Kidney capillary endothelial cell (primary cell): ENCODE data around the gene PHLDB3.

Experiments used
- DNase-seq: peaks from one replicate; pipeline ENCODE4 v3.0.0-alpha.2; 2018; ENCODE audit warnings: low spot score

Gene PHLDB3

GRCh38 chr19:43498233-43498842, 6.2 kb downstream of the PHLDB3 start:
- no peak for DNase-seq

DNA sequence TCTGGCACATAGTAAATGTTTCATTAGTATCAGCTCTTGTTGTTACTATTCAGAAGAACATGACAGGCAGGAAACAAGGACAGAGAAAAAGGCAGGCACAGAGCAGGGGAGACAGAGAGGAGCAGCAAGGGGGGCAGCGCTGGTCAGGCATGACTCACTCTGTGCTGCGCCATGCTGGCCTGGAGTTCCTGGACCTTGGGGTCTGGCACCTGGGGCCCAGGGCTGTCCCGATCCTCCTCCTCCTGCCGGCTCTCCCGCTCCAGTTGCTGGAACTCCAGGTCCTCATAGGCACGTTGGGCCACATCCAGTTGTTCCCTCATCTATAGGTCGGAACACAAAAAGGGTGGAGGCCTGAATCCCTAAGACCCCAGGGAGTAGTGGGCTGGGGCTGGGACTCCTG, 7.6 kb downstream of the PHLDB3 start:
- DNase-seq: no peak

DNA sequence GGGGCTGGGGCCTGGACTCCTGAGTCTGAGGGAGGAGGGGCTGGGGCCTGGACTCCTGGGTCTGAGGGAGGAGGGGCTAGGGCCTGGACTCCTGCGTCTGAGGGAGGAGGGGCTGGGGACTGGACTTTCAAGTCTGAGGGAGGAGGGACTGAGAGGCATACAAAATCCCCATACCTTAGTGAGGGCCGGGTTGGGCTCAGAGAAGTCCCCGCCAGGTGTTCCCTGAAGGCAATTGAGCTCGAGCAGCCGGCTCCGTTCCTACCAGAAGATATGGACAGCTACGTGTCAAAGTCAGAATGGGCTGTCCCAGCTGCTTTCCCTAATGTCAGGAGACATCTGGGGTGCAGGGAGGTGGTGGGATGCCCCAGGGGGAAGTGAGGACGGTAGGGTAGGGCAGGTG, 9.5 kb downstream of the PHLDB3 start:
- no peak for DNase-seq

DNA sequence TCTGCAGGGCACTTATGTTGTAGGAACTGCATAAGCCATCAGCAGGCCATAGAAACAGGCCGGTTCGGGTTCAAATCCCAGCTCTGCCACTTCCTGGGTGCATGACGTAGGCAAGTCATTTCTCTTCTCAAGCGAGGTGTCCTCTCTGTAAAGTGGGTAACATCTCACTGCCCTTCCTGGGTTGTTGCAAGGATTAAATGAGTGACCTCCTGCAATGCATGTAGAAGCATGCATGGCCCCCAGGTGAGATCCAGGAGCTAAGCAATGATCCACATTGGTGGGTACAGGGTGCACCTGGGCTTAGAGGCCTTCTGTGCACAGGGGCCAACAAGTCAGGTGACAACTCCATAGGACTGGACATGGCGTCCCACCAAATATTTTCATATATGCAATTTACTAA, 13.8 kb downstream of the PHLDB3 start:
- no peak for DNase-seq

DNA sequence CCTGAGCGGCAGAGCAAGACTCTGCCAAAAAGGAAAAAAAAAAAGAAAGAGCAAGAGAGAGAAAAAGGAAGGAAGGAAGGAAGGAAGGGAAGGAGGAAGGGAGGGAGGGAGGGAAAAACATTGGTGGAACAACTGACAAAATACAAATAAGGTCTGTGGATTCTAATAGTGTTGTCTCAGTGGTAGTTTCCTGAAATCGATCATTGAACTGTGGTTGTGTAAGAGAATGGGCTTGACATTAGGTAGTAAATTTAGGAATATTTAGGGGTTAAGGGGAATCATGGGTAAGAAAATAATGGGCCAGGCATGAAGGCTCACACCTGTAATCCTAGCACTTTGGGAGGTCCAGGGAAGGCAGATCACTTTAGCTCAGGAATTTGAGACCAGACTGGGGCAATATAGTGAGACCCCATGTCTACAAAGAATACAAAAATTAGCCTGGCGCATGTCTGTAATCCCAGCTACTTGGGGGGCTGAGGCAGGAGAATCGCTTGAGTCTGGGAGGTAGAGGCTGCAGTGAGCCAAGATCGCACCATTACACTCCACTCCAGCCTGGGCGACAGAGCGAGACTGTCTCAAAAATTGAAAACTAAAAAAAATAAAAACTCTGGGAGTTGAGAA, 14.5 kb downstream of the PHLDB3 start:
- no peak for DNase-seq

GRCh38 chr19:43489310-43489709, 15.2 kb downstream of the PHLDB3 start:
- DNase-seq: no peak

- DNase-seq: no peak
Measured at GRCh38 chr19:43488179-43488578, 16.4 kb downstream of the PHLDB3 start.

GRCh38 chr19:43486412-43486811, 18.1 kb downstream of the PHLDB3 start:
- DNase-seq: no peak

GRCh38 chr19:43485951-43486350, 18.6 kb downstream of the PHLDB3 start:
- no peak for DNase-seq

DNA sequence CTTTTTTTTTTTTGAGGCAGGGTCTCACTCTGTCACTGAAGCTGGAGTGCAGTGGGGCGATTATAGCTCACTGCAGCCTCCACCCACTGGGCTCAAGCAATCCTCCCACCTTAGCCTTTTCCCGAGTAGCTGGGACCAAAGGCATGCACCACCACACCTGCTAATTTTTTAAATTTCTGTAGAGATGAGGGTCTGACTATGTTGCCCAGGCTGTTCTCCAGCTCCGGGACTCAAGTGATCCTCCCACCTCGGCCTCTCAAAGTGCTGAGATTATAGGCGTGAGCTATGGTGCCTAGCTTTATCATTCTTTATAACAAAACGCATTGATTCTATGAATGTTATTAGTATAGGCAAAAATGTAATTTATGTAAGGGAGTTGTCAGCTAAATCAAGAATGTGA, 21.3 kb downstream of the PHLDB3 start:
- DNase-seq: no peak

GRCh38 chr19:43482193-43482592, 22.4 kb downstream of the PHLDB3 start:
- DNase-seq: no peak

- no peak for DNase-seq
Measured at GRCh38 chr19:43481701-43482100, 22.8 kb downstream of the PHLDB3 start.

GRCh38 chr19:43480574-43480973, 24.0 kb downstream of the PHLDB3 start:
- DNase-seq: no peak

- no peak for DNase-seq
Measured at GRCh38 chr19:43479961-43480561, 24.5 kb downstream of the PHLDB3 start.

DNA sequence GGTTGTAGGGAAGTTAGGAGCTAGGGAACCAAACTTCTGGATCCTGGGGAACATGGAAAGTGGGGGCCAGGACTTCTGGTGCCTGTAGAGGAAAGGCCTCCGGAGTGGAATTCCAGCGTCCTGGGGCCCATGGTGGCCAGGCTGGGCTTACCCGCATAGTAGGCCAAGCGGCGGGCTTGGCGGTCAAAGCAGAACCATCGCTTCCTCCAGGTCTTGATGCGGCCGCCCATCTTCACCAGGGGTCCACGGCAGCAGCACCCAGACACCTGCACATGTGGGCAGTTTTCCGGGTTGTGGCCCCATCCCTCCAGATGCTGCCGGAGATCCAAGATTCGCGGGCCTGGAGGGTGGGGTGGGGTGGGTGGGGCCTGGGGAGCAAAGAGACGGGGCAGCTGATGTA, 25.3 kb downstream of the PHLDB3 start:
- DNase-seq: no peak

DNA sequence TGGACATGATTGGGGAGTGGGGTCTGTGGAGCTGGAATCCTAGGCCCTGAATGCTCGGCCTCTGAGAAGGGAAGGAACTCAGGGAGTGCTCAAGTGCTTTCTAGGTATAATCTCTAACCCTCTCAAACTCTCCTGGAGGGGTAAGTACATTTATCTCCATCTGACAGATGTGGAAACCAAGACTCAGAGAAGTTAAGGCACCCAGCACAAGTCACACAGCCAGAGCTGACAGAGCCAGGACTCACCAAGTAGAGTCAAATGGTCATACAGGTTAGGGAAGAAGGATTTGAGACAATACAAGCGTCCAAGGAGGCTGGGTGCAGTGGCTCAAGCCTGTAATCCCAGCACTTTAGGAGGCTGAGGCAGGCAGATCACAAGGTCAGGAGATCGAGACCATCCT, 26.2 kb downstream of the PHLDB3 start:
- no peak for DNase-seq

- DNase-seq: no peak
Measured at GRCh38 chr19:43476606-43477005, 27.9 kb downstream of the PHLDB3 start.

GRCh38 chr19:43474986-43475705, 29.4 kb downstream of the PHLDB3 start:
- DNase-seq: peak; percentile 90

GRCh38 chr19:43474487-43474886, 30.1 kb downstream of the PHLDB3 start:
- DNase-seq: no peak

DNA sequence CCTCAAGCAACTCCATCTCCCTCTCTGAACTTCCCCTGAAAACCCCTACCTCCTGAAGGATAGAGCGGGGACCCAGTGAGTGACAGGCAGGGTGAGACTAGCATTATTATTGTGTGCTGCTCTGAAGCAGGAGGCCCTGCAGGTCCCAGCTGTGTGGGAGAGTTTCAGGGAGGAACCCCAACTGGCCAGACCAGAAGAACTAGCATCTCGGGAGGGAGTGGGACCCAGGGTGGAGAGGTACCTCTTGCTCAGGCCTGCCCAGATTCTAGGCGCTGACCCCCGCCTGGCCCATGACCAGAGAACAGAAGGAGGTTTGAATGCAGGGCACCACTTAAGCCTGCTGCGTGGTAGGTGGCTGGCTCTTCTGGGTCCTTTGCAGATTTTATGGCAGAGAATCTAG, 33.5 kb downstream of the PHLDB3 start:
- DNase-seq: no peak

- DNase-seq: no peak
Measured at GRCh38 chr19:43470288-43470687, 34.3 kb downstream of the PHLDB3 start.

DNA sequence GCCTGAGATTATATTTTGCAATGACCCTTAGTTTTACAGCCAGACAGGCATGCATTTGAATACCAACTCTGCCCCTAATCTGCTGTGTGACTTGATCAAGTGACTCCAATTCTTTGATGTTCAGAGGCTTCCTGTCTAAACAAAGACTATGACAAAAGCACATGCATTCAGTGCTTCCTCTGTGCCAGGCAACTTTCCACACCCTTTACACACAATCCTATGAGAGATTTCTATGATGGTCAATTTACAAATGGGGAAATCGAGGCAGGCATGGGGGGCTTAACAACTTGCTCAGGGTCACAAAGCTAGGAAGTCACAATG, 35.4 kb downstream of the PHLDB3 start:
- peak; percentile 45 for DNase-seq
